Immature natural killer cell (primary cell): ENCODE data around the gene KCNMB2. TPM values are rescaled to one million over a fixed set of nuclear protein-coding genes. Genes with fewer than 3 reads are reported as not detected.
"Not testable (repeated sequence)": the region's sequence is repeated elsewhere in the genome, so short reads cannot be mapped to it uniquely, and the experiment has no call there.

Experiments
- DNase-seq, 3 donors: peaks; one replicate each; pipeline ENCODE4 v3.0.0; 2022; ENCODE audit warnings: mixed read lengths in 1 of 3
- H3K27ac Mint-ChIP-seq, 6 donors: one replicate each; pipeline ENCODE4 v1.8.0; 2020; ENCODE audit warnings: mixed read lengths in 6 of 6, mild to moderate bottlenecking in 5 of 6, inconsistent platforms in 4 of 6, moderate library complexity in 3 of 6
- H3K27me3 Mint-ChIP-seq, 3 donors: one replicate each; pipeline ENCODE4 v1.8.0; 2020 to 2021; ENCODE audit warnings: low read depth in 3 of 3, mild to moderate bottlenecking in 3 of 3, mixed read lengths in 3 of 3, moderate library complexity in 3 of 3, inconsistent platforms in 1 of 3
- H3K36me3 Mint-ChIP-seq, 3 donors: one replicate each; pipeline ENCODE4 v1.8.0; 2020; ENCODE audit warnings: mixed read lengths in 3 of 3, inconsistent platforms in 2 of 3, mild to moderate bottlenecking in 2 of 3
- H3K4me1 Mint-ChIP-seq, 2 donors: one replicate each; pipeline ENCODE4 v1.8.0; 2020; ENCODE audit warnings: inconsistent platforms in 2 of 2, mild to moderate bottlenecking in 2 of 2, mixed read lengths in 2 of 2, moderate library complexity in 1 of 2
- H3K4me3 Mint-ChIP-seq, 5 donors: one replicate each; pipeline ENCODE4 v1.8.0; 2020; ENCODE audit warnings: mild to moderate bottlenecking in 5 of 5, mixed read lengths in 5 of 5, inconsistent platforms in 3 of 5, moderate library complexity in 3 of 5
- H3K9me3 Mint-ChIP-seq, 6 donors: one replicate each; pipeline ENCODE4 v1.8.0; 2020; ENCODE audit warnings: mild to moderate bottlenecking in 6 of 6, mixed read lengths in 6 of 6, inconsistent platforms in 4 of 6, moderate library complexity in 3 of 6
- polyA plus RNA-seq, 3 donors: library from polyadenylated mRNA; unstranded; fragments of 300-500 nt; fragmentation: Illumina TruSeq; gene quantifications; one replicate each; pipeline ENCODE4 v1.2.3, GENCODE V29; 2021

The KCNMB2 gene
- polyA plus RNA-seq, 3 donors from 2014 or later = not detected

GRCh38 chr3:178714925-178715832 is 178.9 kb downstream of the KCNMB2 start:
- Mint-ChIP-seq H3K27me3 (peaks cover 0 to 2% (median 0%) of the 10 kb centered on the region in 3 donors), H3K9me3 (peaks cover 0 to 11% (median 2%) of the 10 kb centered on the region in 6 donors), H3K4me3 (no peak overlapping the region), H3K4me1 (no peaks in the 10 kb centered on the region), H3K27ac (no peak overlapping the region), H3K36me3 (no peaks in the 10 kb centered on the region)
- no peak for DNase-seq

- DNase-seq = no peak
- H3K36me3 Mint-ChIP-seq = no peaks in the 10 kb centered on the region
- no peaks in the 10 kb centered on the region for H3K4me1 Mint-ChIP-seq
- H3K9me3 Mint-ChIP-seq = peaks cover 2 to 19% (median 6%) of the 10 kb centered on the region in 6 donors
- H3K27ac Mint-ChIP-seq = no peak overlapping the region
- H3K27me3 Mint-ChIP-seq = peaks cover 0 to 2% (median 0%) of the 10 kb centered on the region in 3 donors
- no peak overlapping the region for H3K4me3 Mint-ChIP-seq
Measured at GRCh38 chr3:178718995-178719635, 182.9 kb downstream of the KCNMB2 start.

- H3K36me3 Mint-ChIP-seq = no peaks in the 10 kb centered on the region
Measured at GRCh38 chr3:178732824-178733223, 196.6 kb downstream of the KCNMB2 start.

GRCh38 chr3:178735032-178735674 is 198.9 kb downstream of the KCNMB2 start:
- Mint-ChIP-seq H3K4me1 (no peaks in the 10 kb centered on the region), H3K27ac (no peak overlapping the region), H3K4me3 (no peak overlapping the region), H3K9me3 (peaks cover 0 to 10% (median 1%) of the 10 kb centered on the region in 6 donors), H3K27me3 (peaks cover 0 to 4% (median 0%) of the 10 kb centered on the region in 3 donors), H3K36me3 (no peaks in the 10 kb centered on the region)
- DNase-seq = no peak

More at GRCh38 chr3:178732824-178733223, 196.6 kb downstream of the KCNMB2 start:
- Mint-ChIP-seq H3K27me3 (peaks cover 0 to 4% (median 0%) of the 10 kb centered on the region in 3 donors), H3K4me1 (no peaks in the 10 kb centered on the region), H3K27ac (no peak overlapping the region), H3K4me3 (no peak overlapping the region), H3K9me3 (peaks cover 0 to 9% (median 6%) of the 10 kb centered on the region in 6 donors)
- no peak for DNase-seq

GRCh38 chr3:178736300-178736699 is 200.1 kb downstream of the KCNMB2 start:
- Mint-ChIP-seq H3K27ac (no peak overlapping the region), H3K27me3 (peaks cover 0 to 4% (median 0%) of the 10 kb centered on the region in 3 donors), H3K36me3 (no peaks in the 10 kb centered on the region), H3K9me3 (peaks cover 0 to 10% (median 4%) of the 10 kb centered on the region in 6 donors), H3K4me3 (no peak overlapping the region), H3K4me1 (no peaks in the 10 kb centered on the region)
- no peak for DNase-seq

GRCh38 chr3:178739720-178740119 is 203.5 kb downstream of the KCNMB2 start:
- no peak overlapping the region for H3K4me3 Mint-ChIP-seq
- H3K36me3 Mint-ChIP-seq = no peaks in the 10 kb centered on the region
- DNase-seq = no peak
- H3K9me3 Mint-ChIP-seq = peaks cover 0 to 7% (median 4%) of the 10 kb centered on the region in 6 donors
- no peaks in the 10 kb centered on the region for H3K4me1 Mint-ChIP-seq
- no peak overlapping the region for H3K27ac Mint-ChIP-seq
- H3K27me3 Mint-ChIP-seq = peaks cover 0 to 3% (median 2%) of the 10 kb centered on the region in 3 donors

- peaks cover 0 to 3% (median 2%) of the 10 kb centered on the region in 3 donors for H3K27me3 Mint-ChIP-seq
- no peak for DNase-seq
- no peaks in the 10 kb centered on the region for H3K36me3 Mint-ChIP-seq
- H3K27ac Mint-ChIP-seq = no peak overlapping the region
- H3K4me3 Mint-ChIP-seq = no peak overlapping the region
- H3K4me1 Mint-ChIP-seq = no peaks in the 10 kb centered on the region
- peaks cover 0 to 10% (median 5%) of the 10 kb centered on the region in 6 donors for H3K9me3 Mint-ChIP-seq
Measured at GRCh38 chr3:178741020-178741419, 204.8 kb downstream of the KCNMB2 start.

- DNase-seq = no peak
- Mint-ChIP-seq H3K4me1 (no peaks in the 10 kb centered on the region), H3K9me3 (peaks cover 2 to 14% (median 8%) of the 10 kb centered on the region in 6 donors), H3K4me3 (no peak overlapping the region), H3K27me3 (peaks cover 0 to 3% (median 2%) of the 10 kb centered on the region in 3 donors), H3K27ac (no peak overlapping the region), H3K36me3 (no peaks in the 10 kb centered on the region)
Measured at GRCh38 chr3:178743297-178743696, 207.1 kb downstream of the KCNMB2 start.

- H3K27me3 Mint-ChIP-seq, DNase-seq, H3K4me3 Mint-ChIP-seq, H3K36me3 Mint-ChIP-seq, H3K27ac Mint-ChIP-seq, H3K4me1 Mint-ChIP-seq: not testable (repeated sequence)
- H3K9me3 Mint-ChIP-seq = peaks cover 2 to 20% (median 6%) of the 10 kb centered on the region in 6 donors
Measured at GRCh38 chr3:178745861-178746655, 209.8 kb downstream of the KCNMB2 start.

- no peak for DNase-seq
- Mint-ChIP-seq H3K27me3 (peaks cover 0 to 2% (median 0%) of the 10 kb centered on the region in 3 donors), H3K27ac (no peak overlapping the region), H3K9me3 (peaks cover 0 to 20% (median 7%) of the 10 kb centered on the region in 6 donors), H3K4me1 (no peaks in the 10 kb centered on the region), H3K4me3 (no peak overlapping the region), H3K36me3 (no peaks in the 10 kb centered on the region)
Measured at GRCh38 chr3:178748874-178749273, 212.6 kb downstream of the KCNMB2 start.

GRCh38 chr3:178749471-178749870 is 213.2 kb downstream of the KCNMB2 start:
- no peak overlapping the region for H3K4me3 Mint-ChIP-seq
- H3K27me3 Mint-ChIP-seq = peaks cover 0 to 2% (median 0%) of the 10 kb centered on the region in 3 donors
- no peaks in the 10 kb centered on the region for H3K4me1 Mint-ChIP-seq
- H3K27ac Mint-ChIP-seq = no peak overlapping the region
- DNase-seq = no peak
- H3K36me3 Mint-ChIP-seq = no peaks in the 10 kb centered on the region
- H3K9me3 Mint-ChIP-seq = peaks cover 0 to 20% (median 9%) of the 10 kb centered on the region in 6 donors

GRCh38 chr3:178750639-178751300 is 214.5 kb downstream of the KCNMB2 start:
- Mint-ChIP-seq H3K27me3 (no peaks in the 10 kb centered on the region), H3K9me3 (peaks cover 0 to 20% (median 5%) of the 10 kb centered on the region in 6 donors), H3K4me3 (no peak overlapping the region), H3K27ac (no peak overlapping the region), H3K4me1 (no peaks in the 10 kb centered on the region), H3K36me3 (no peaks in the 10 kb centered on the region)
- DNase-seq = no peak

GRCh38 chr3:178752843-178753242 is 216.6 kb downstream of the KCNMB2 start:
- no peak for DNase-seq
- H3K9me3 Mint-ChIP-seq = peaks cover 0 to 13% (median under 1%) of the 10 kb centered on the region in 6 donors
- H3K27ac Mint-ChIP-seq = no peak overlapping the region
- H3K4me3 Mint-ChIP-seq = no peak overlapping the region
- no peaks in the 10 kb centered on the region for H3K36me3 Mint-ChIP-seq
- H3K27me3 Mint-ChIP-seq = no peaks in the 10 kb centered on the region
- no peaks in the 10 kb centered on the region for H3K4me1 Mint-ChIP-seq
